T-helper 9 cell (primary cell): ENCODE results near the gene PLCG1.

Source experiments
- DNase-seq: peaks from one replicate; pipeline ENCODE4 v3.0.0-alpha.2; 2020

The PLCG1 gene

GRCh38 chr20:41182296-41183212, 45.2 kb downstream of the PLCG1 start:
- DNase-seq, result no peak

- DNase-seq, result no peak
Observed at GRCh38 chr20:41183391-41183790, 46.0 kb downstream of the PLCG1 start.

GRCh38 chr20:41183831-41184230, 46.5 kb downstream of the PLCG1 start:
- DNase-seq, result no peak

DNA sequence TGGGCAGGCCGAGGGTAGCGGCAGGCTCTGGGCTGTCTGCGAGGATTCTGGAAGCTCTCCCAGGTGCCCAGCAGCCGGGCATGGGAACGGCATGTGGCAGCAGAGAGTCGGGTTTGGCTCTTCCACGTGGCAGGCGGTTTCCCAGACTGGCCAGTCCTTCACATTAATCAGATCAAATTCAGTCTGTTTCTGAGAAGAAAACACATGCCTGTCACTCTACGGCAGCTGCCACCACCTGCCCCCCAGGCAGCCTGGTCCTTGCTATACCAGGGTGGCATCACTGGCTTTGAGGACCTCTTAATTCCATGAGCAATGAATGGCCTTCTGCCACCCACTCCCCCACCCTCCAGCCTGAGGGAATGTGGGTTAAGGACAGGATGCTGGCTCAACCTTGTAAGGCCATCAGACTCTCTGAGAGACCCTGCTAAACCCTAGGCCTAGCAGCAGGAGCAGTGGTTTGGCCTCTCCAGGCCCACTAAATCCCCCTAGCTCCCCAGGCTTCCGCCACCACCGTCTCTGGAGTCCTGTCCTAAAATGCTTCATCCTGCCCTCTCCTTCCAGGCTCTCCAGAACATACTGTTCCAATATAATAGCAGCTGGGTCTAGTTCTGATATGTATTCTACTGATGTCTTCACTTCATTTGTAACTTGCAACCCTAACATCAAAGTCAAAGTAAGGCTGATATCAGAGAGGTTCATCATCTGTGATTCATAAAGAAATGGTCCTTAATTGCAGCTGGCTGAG, 47.8 kb downstream of the PLCG1 start:
- no peak for DNase-seq

- DNase-seq, result no peak
Observed at GRCh38 chr20:41187668-41188067, 50.3 kb downstream of the PLCG1 start.

GRCh38 chr20:41191562-41192500, 54.5 kb downstream of the PLCG1 start:
- DNase-seq, result no peak

- DNase-seq, result no peak
Observed at GRCh38 chr20:41192575-41192974, 55.2 kb downstream of the PLCG1 start.

DNA sequence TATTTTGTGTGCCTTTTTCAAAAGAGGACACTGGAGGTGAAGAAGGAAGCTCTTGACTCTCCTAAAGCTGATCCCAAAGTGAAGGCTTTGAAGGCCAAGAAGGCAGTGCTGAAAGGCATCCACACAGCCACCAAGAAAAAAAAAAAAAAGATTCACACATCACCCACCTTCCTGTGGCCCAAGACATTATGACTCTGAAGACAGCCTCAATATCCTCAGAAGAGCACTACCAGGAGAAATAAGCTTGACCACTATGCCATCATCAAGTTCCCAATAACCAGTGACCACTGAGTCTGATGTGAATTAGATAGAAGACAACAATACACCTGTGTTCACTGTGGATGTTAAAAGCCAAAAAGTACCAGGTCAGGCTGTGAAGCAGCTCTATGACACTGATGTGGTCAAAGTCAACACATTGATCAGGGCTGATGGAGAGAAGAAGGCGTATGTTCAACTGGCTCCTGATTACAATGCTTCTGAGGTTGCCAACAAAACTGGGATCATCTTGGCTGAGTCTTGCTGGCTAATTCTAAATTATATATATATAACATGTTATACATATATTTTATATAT, 59.4 kb downstream of the PLCG1 start:
- DNase-seq, result no peak

DNA sequence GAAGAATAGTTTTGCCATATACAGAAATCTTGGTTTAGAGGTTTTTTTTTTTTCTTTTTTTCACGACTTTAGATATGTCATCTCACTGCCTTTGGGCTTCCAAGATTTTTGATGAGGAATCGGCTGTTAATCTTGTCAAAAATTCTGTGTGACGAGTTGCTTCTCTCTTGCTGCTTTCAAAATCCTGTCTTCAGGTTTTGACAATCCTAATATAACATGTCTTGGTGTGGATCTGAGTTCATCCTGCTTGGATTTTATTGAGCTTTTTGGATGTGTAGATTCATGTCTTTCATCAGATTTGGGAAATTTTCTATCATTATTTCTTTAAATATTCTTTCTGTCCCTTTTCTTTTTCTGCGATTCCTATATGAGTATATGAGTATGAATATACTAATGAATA, 61.1 kb downstream of the PLCG1 start:
- no peak for DNase-seq

DNA sequence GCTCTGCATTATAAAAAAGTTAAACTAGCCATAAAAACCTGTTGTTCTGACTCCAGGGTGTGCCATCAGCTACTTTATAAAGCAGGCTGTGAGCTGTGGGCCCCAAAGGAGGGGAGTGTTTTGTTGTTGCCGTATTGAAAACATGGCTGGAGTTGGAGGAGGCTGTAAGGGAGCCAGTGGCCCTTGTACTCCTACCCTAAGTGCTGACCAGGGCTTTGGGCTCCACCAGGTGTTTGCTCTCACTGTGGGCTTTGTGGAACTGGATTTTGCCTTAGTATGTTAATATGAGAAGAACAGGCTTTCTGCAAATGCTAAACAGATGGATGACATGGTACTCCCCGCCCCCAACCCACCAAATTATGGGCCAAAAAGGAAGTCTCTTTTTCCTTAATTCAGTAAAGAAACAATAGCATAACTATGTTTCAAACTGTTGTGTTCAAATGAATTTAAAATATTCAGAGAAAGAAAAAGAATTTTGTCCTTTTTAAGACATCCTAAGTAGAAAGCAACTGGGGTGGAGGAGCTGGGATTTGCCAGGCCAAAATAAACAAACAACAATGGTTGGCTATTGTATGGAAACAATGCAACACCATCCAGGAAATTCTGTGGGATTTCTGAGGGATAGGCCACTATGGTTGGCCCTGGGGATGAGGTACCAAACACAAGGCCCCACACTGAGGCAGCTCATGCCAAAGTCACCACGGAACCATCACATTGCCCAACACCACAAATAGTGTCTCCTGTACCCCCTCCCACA, 63.3 kb downstream of the PLCG1 start:
- no peak for DNase-seq

- DNase-seq, result no peak
Observed at GRCh38 chr20:41201760-41202159, 64.4 kb downstream of the PLCG1 start.

GRCh38 chr20:41202426-41202825, 65.1 kb downstream of the PLCG1 start:
- no peak for DNase-seq

DNA sequence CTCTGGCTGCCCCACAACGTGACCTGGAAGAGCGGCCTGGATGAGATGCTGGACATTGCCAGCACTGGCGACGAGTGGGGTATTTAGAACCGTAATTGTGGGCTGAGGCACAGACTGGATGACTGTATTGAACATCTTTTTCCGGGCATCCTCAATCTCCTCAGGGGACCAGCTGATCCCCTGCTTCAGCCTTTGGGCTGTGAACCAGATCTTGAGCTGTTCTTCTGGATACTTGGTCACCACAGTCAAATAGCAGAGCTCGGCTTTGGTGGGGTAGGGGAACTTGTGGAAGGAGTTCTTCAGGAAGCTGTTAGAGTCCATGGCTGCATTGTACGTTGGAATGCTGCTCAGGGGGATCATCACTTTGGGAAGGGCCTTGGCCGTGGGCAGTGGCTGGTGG, 66.3 kb downstream of the PLCG1 start:
- no peak for DNase-seq

- no peak for DNase-seq
Observed at GRCh38 chr20:41204304-41205265, 67.2 kb downstream of the PLCG1 start.

GRCh38 chr20:41205313-41205712, 68.0 kb downstream of the PLCG1 start:
- DNase-seq, result no peak

DNA sequence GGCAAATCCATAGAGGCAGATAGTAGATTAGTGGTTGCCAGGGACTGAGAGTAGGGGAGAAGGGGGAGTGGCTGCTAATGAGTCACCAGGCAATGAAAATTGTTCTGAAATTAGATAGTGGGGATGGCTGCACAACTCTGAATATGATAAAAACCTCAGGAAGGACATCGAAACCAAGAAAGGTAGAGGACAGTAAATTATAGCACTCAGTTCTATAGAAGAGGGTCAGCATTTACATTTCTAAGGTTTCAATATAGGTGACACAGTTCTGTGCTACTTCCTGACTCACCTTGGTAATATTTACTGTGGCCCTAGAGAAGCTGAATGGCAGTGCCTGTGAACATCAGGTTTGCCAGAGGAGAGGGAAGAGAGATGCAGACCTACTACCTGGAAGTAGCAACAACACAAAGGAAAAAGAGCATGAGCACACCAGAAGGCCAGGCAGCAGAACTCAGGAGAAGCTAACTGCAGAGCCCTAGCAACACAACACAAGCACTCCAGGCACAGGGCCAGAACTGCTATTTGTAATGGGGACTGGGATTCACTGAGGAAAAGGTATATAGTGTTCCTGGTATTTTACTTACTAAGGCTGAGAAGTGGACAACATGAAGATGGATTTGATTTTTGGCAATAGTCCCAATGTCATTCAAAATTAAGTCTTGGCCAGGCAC, 75.9 kb downstream of the PLCG1 start:
- no peak for DNase-seq

DNA sequence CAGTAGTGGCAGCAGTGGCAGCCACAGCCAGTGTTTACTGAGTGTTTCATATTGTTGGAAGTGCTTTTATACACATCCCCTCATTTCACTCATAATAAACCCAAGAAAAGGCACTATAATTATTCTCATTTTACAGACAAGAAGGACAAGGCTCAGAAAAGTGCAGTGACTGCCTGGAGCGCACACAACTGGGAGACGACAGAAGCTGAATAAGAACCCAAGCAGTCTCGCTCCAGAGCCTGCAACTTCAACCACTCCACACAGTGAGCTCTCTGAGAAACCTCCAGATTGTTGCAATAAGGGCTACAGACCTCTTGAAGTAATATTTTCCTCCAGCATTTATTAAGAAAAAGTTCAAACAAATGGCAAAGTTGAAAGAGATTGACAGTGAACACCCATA, 76.9 kb downstream of the PLCG1 start:
- no peak for DNase-seq

DNA sequence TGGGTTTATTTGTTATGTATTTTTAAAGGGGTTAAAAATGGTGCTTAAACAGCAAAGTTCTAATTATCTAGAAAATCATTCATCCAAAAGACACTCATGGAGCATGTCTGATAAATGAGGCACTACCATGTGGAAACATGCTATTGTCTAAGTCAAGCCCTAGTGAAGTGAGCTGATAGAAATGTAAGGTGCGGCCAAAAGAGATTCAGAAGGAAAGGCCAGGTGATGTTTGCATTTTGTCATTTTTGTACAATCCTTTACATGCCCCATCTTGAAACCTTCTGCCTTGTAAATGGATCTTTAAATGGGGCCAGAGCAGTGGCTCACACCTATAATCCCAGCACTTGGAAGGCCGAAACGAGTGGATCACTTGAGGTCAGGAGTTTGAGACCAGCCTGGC, 77.3 kb downstream of the PLCG1 start:
- DNase-seq, result no peak

GRCh38 chr20:41217422-41217821, 80.1 kb downstream of the PLCG1 start:
- DNase-seq, result no peak

DNA sequence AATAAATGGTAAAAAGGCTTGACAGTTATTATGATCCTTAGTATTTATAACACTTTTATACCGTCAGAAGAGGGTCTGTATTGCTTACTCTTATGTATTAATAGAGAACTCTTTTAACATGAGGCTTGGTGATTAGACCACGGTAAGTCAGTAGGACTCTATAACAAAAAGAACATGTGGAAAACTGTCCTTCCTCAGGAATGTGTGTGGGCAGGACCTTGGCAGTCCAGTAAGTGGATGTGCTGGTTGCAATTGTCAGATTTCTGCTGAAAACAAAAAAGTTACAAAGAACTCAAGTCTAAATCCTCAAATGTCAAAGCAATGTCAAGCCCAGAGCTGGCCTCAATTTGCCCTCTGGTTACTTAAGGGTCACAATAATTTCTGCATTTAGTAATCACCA, 81.1 kb downstream of the PLCG1 start:
- no peak for DNase-seq
